ENCODE measurements around the gene PAPOLB. TPM values are rescaled to one million over a fixed set of nuclear protein-coding genes. Genes with fewer than 3 reads are reported as not detected.
"Not testable (repeated sequence)": the region's sequence is repeated elsewhere in the genome, so short reads cannot be mapped to it uniquely, and the experiment has no call there.

Gene PAPOLB
- polyA plus RNA-seq (2012; ENCODE audit: missing spikeins) = not detected

- TF ChIP-seq POLR2AphosphoS5 (IDR thresholded peaks at IDR 0.05; ENCODE audit: low read depth, low read length) (no peak), TAF1 (IDR thresholded peaks at IDR 0.05; ENCODE audit: borderline replicate concordance, low read depth, low read length) (no peak), POLR2A (IDR thresholded peaks at IDR 0.05; ENCODE audit: low read depth, low read length) (no peak)
- no peak for DNase-seq (ENCODE audit: insufficient read length)
- FAIRE-seq = no peak
These were observed at the start of gene PAPOLB for GRCh38 chr7:4861673-4862072. TSS of gene PAPOLB (minus strand) at chr7:4862030. CDS start at chr7:4861810, 220 bp downstream.

- no peak for TF ChIP-seq POLR2A (IDR thresholded peaks at IDR 0.05; ENCODE audit: low read depth, low read length)
- TF ChIP-seq TAF1 (IDR thresholded peaks at IDR 0.05; ENCODE audit: borderline replicate concordance, low read depth, low read length) = no peak
- no peak for TF ChIP-seq POLR2AphosphoS5 (IDR thresholded peaks at IDR 0.05; ENCODE audit: low read depth, low read length)
- no peak for FAIRE-seq
These were observed 49.4 kb upstream of the PAPOLB start for GRCh38 chr7:4911111-4911828.

GRCh38 chr7:4906682-4907081 lies 44.9 kb upstream of the PAPOLB start:
- DNase-seq (ENCODE audit: insufficient read length) = no peak
- FAIRE-seq = no peak
- TF ChIP-seq POLR2A (IDR thresholded peaks at IDR 0.05; ENCODE audit: low read depth, low read length) (no peak), TAF1 (IDR thresholded peaks at IDR 0.05; ENCODE audit: borderline replicate concordance, low read depth, low read length) (no peak), POLR2AphosphoS5 (IDR thresholded peaks at IDR 0.05; ENCODE audit: low read depth, low read length) (no peak)

More at GRCh38 chr7:4911111-4911828, 49.4 kb upstream of the PAPOLB start:
- DNase-seq (ENCODE audit: insufficient read length) = no peak

- DNase-seq (ENCODE audit: insufficient read length) (no peak), FAIRE-seq (no peak)
- TF ChIP-seq POLR2A (IDR thresholded peaks at IDR 0.05; ENCODE audit: low read depth, low read length) (no peak), POLR2AphosphoS5 (IDR thresholded peaks at IDR 0.05; ENCODE audit: low read depth, low read length) (no peak), TAF1 (IDR thresholded peaks at IDR 0.05; ENCODE audit: borderline replicate concordance, low read depth, low read length) (no peak)
These were observed 43.3 kb upstream of the PAPOLB start for GRCh38 chr7:4905171-4905570.

- DNase-seq (ENCODE audit: insufficient read length) = no peak
- TF ChIP-seq TAF1 (IDR thresholded peaks at IDR 0.05; ENCODE audit: borderline replicate concordance, low read depth, low read length) (no peak), POLR2A (IDR thresholded peaks at IDR 0.05; ENCODE audit: low read depth, low read length) (no peak), POLR2AphosphoS5 (IDR thresholded peaks at IDR 0.05; ENCODE audit: low read depth, low read length) (no peak)
- FAIRE-seq = no peak
These were observed 42.5 kb upstream of the PAPOLB start for GRCh38 chr7:4904346-4904745.

GRCh38 chr7:4895766-4896165 lies 33.9 kb upstream of the PAPOLB start:
- no peak for FAIRE-seq
- TF ChIP-seq POLR2A (IDR thresholded peaks at IDR 0.05; ENCODE audit: low read depth, low read length) (no peak), TAF1 (IDR thresholded peaks at IDR 0.05; ENCODE audit: borderline replicate concordance, low read depth, low read length) (no peak), POLR2AphosphoS5 (IDR thresholded peaks at IDR 0.05; ENCODE audit: low read depth, low read length) (no peak)
- no peak for DNase-seq (ENCODE audit: insufficient read length)

GRCh38 chr7:4894482-4894881 lies 32.7 kb upstream of the PAPOLB start:
- no peak for FAIRE-seq
- TF ChIP-seq POLR2A (IDR thresholded peaks at IDR 0.05; ENCODE audit: low read depth, low read length) = no peak
- TF ChIP-seq TAF1 (IDR thresholded peaks at IDR 0.05; ENCODE audit: borderline replicate concordance, low read depth, low read length) = no peak
- TF ChIP-seq POLR2AphosphoS5 (IDR thresholded peaks at IDR 0.05; ENCODE audit: low read depth, low read length) = no peak
- DNase-seq (ENCODE audit: insufficient read length) = no peak

- DNase-seq (ENCODE audit: insufficient read length) (no peak), FAIRE-seq (no peak)
- TF ChIP-seq TAF1 (IDR thresholded peaks at IDR 0.05; ENCODE audit: borderline replicate concordance, low read depth, low read length) (no peak), POLR2A (IDR thresholded peaks at IDR 0.05; ENCODE audit: low read depth, low read length) (no peak), POLR2AphosphoS5 (IDR thresholded peaks at IDR 0.05; ENCODE audit: low read depth, low read length) (no peak)
These were observed 32.2 kb upstream of the PAPOLB start for GRCh38 chr7:4893929-4894475.

- not testable (repeated sequence) for DNase-seq (ENCODE audit: insufficient read length); FAIRE-seq
These were observed 31.4 kb upstream of the PAPOLB start for GRCh38 chr7:4893188-4893587.

GRCh38 chr7:4891522-4891921 lies 29.7 kb upstream of the PAPOLB start:
- FAIRE-seq; DNase-seq (ENCODE audit: insufficient read length): not testable (repeated sequence)

- FAIRE-seq = no peak
These were observed 27.9 kb upstream of the PAPOLB start for GRCh38 chr7:4889682-4890081.

GRCh38 chr7:4888161-4888560 lies 26.3 kb upstream of the PAPOLB start:
- TF ChIP-seq TAF1 (IDR thresholded peaks at IDR 0.05; ENCODE audit: borderline replicate concordance, low read depth, low read length) = no peak
- TF ChIP-seq POLR2AphosphoS5 (IDR thresholded peaks at IDR 0.05; ENCODE audit: low read depth, low read length) = no peak
- no peak for FAIRE-seq
- no peak for DNase-seq (ENCODE audit: insufficient read length)

More at GRCh38 chr7:4889682-4890081, 27.9 kb upstream of the PAPOLB start:
- no peak for DNase-seq (ENCODE audit: insufficient read length)
- TF ChIP-seq POLR2AphosphoS5 (IDR thresholded peaks at IDR 0.05; ENCODE audit: low read depth, low read length) = no peak

- TF ChIP-seq TAF1 (IDR thresholded peaks at IDR 0.05; ENCODE audit: borderline replicate concordance, low read depth, low read length) = no peak
- TF ChIP-seq POLR2AphosphoS5 (IDR thresholded peaks at IDR 0.05; ENCODE audit: low read depth, low read length) = no peak
- TF ChIP-seq POLR2A (IDR thresholded peaks at IDR 0.05; ENCODE audit: low read depth, low read length) = no peak
- DNase-seq (ENCODE audit: insufficient read length) (no peak), FAIRE-seq (no peak)
These were observed 24.8 kb upstream of the PAPOLB start for GRCh38 chr7:4886671-4887070.

All from GM12892 (cell line).